BJ (cell line): Measurements from ENCODE around the gene MRPS2. TPM values are rescaled to one million over a fixed set of nuclear protein-coding genes. Genes with fewer than 3 reads are reported as not detected.

Experiments
- CTCF ChIA-PET: fragments of 350-600 bp; formaldehyde crosslinking; extraction: SDS; loops from one replicate; lab custom pipeline; 2021; ENCODE audit warnings: antibody characterized with exemption, inconsistent platforms; lab: Yijun Ruan, JAX
- POLR2A ChIA-PET: fragments of 300-600 bp; sonication (Branson Sonifier 250); formaldehyde crosslinking; extraction: SDS; loops from one replicate; lab custom pipeline; 2021; ENCODE audit warnings: antibody characterized with exemption; lab: Charles Lee
- DNase-seq: peaks from one replicate; pipeline ENCODE4 v3.0.0-alpha.2; 2011; ENCODE audit warnings: low read depth
- H3K27me3 ChIP-seq: 2 replicates; pipeline ENCODE4 v1.6.0; 2011; ENCODE audit warnings: low read length; ENCODE audit not compliant: control insufficient read depth, insufficient read depth
- H3K36me3 ChIP-seq: 2 replicates; pipeline ENCODE4 v1.5.1; 2011; ENCODE audit warnings: low read length; ENCODE audit not compliant: control insufficient read depth, insufficient read depth
- H3K4me3 ChIP-seq: 2 replicates; pipeline ENCODE4 v1.5.1; 2011; ENCODE audit warnings: low read depth, mild to moderate bottlenecking, control low read depth, low read length
- polyA plus RNA-seq: library from polyadenylated mRNA; depleted of rRNA; stranded (reverse); fragments of >200 nt; gene quantifications from 2 replicates; pipeline ENCODE4 v1.2.3, GENCODE V29; 2011
- TF ChIP-seq, protein P1 (sequence below): IDR thresholded peaks from 2 replicates; pipeline ENCODE4 v1.5.1; 2011; ENCODE audit warnings: low read depth, mild to moderate bottlenecking, control low read depth, inconsistent platforms, low read length, moderate library complexity; ENCODE audit not compliant: insufficient read depth

The MRPS2 gene
- polyA plus RNA-seq, 1 experiment = 102 TPM

DNA sequence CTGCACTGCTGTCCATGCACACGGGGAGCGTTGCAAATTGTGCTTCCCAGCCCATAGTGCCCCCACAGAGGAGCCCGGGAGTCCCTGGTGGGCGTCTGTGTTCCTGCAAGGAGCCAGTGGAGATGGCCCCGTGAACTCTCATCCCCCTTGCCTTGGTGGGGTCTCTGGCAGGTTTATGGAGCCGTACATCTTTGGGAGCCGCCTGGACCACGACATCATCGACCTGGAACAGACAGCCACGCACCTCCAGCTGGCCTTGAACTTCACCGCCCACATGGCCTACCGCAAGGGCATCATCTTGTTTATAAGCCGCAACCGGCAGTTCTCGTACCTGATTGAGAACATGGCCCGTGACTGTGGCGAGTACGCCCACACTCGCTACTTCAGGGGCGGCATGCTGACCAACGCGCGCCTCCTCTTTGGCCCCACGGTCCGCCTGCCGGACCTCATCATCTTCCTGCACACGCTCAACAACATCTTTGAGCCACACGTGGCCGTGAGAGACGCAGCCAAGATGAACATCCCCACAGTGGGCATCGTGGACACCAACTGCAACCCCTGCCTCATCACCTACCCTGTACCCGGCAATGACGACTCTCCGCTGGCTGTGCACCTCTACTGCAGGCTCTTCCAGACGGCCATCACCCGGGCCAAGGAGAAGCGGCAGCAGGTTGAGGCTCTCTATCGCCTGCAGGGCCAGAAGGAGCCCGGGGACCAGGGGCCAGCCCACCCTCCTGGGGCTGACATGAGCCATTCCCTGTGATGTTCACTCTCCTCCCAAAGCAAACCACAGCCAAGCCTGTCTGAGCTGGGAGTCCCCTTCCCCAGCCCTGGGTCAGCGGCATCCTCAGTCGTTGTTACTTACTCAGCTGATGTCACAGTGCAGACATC lies 3.1 kb downstream of the MRPS2 start:
- H3K27me3 ChIP-seq = no peaks in the 10 kb centered on the region
- POLR2A ChIA-PET = no interaction called here
- no peak overlapping the region for H3K4me3 ChIP-seq
- CTCF ChIA-PET = interaction anchor here (0.7 to 3.3 kb wide), 8 partner anchors 9 to 30 kb away, joined by 3 to 12 read pairs (median 6); no protein-coding TSS in a partner anchor
- peaks cover 30% of the 10 kb centered on the region for H3K36me3 ChIP-seq
- DNase-seq = no peak
- TF ChIP-seq, protein P1, sequence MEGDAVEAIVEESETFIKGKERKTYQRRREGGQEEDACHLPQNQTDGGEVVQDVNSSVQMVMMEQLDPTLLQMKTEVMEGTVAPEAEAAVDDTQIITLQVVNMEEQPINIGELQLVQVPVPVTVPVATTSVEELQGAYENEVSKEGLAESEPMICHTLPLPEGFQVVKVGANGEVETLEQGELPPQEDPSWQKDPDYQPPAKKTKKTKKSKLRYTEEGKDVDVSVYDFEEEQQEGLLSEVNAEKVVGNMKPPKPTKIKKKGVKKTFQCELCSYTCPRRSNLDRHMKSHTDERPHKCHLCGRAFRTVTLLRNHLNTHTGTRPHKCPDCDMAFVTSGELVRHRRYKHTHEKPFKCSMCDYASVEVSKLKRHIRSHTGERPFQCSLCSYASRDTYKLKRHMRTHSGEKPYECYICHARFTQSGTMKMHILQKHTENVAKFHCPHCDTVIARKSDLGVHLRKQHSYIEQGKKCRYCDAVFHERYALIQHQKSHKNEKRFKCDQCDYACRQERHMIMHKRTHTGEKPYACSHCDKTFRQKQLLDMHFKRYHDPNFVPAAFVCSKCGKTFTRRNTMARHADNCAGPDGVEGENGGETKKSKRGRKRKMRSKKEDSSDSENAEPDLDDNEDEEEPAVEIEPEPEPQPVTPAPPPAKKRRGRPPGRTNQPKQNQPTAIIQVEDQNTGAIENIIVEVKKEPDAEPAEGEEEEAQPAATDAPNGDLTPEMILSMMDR = no peak

DNA sequence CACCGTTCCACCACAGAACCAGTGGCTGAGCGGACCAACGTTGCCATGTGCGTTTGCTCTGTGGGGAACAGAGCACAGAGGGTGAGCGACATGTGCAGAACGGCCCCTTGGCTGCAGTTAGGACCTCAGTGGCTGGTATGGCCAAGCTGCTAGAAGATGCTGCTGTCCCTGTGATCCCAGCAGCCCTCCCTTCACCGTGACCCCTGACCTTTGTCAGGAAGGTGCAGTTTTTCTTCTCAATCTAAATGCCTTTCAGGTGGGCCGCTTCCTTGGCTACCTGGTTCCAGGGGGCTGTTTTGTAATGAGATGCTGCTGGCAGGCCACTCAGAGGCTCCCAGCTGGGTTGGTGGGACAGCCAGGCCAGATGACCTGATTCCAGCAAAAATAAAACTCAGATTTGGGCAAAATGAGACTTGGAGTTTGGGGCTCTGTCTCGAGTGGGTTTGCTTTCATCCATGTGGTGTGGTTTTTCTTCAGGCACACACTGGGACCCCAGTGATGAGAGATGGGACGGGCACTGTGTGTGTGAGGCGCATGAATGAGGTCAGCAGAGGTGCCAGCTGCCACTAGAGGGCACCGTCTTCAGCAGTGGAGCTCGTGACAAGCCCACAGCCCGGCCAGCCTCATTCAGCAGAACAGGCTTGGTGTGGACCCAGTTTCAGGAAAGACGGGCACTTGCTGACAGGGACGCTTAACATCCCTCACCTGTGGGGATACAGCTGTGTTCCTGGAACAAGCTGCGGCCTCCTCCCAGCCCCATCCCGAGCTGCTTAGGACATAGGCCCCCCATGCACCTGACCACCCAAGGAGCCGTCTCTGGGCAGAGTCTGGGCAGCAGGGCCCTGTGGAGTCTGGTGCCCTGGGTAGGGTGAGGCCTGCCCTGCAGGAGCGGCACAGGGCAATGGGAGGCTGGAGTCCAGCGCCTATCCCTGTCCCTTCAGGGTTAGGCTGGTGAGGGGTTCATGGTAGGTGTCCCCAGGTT lies 4.1 kb downstream of the MRPS2 start:
- peaks cover 30% of the 10 kb centered on the region for H3K36me3 ChIP-seq
- POLR2A ChIA-PET = no interaction called here
- CTCF ChIA-PET = interaction anchor here (0.6 to 3.3 kb wide), 13 partner anchors 8 to 79 kb away, joined by 3 to 12 read pairs (median 5); no protein-coding TSS in a partner anchor
- DNase-seq = no peak
- no peaks in the 10 kb centered on the region for H3K27me3 ChIP-seq
- H3K4me3 ChIP-seq = no peak overlapping the region
- TF ChIP-seq, protein P1 = peak; percentile 89

DNA sequence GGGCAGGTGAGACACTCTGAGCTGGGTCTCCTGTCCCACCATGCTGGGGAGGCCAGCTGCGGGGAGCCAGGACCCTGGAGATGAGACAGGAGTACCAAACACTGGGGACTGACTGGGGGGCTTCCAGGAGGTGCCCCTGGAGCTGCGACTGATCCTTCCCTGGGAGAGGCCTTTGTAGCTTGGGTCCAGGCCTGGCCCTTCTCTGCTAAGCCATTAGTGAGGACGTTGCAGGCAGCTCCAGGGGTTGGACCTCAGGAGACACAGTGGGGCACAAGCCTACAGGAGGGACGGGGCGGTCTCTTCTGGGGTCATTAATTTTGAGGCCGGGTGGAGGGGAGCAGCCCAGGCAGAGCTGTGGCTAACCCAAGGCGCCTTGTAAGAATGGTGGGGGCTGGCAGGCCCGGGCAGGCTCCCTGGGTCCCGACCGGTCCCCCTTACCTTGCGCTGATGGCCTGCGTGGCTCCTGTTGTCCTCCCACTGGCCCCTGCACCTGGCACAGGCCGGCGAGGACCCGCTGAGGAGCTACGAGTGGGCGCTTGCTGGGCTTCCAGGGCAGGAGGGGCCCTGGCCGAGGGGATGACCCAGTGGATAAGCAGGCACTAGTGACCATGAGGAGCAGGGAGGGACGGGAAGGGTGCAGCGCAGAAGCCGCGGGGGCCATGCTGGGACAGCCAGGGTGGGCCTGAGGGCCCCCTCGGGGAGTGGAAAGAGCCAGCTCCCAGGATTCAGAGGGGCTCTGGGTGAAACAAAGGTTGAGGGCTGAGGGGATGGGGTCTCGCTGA lies 5.1 kb downstream of the MRPS2 start:
- DNase-seq = no peak
- TF ChIP-seq, protein P1 = no peak
- ChIA-PET POLR2A (no interaction called here), CTCF (interaction anchor here (1.5 to 3.3 kb wide), 6 partner anchors 9 to 31 kb away, joined by 3 to 12 read pairs (median 8); no protein-coding TSS in a partner anchor)
- Histone ChIP-seq H3K4me3 (no peak overlapping the region), H3K36me3 (peaks cover 30% of the 10 kb centered on the region), H3K27me3 (no peaks in the 10 kb centered on the region)

DNA sequence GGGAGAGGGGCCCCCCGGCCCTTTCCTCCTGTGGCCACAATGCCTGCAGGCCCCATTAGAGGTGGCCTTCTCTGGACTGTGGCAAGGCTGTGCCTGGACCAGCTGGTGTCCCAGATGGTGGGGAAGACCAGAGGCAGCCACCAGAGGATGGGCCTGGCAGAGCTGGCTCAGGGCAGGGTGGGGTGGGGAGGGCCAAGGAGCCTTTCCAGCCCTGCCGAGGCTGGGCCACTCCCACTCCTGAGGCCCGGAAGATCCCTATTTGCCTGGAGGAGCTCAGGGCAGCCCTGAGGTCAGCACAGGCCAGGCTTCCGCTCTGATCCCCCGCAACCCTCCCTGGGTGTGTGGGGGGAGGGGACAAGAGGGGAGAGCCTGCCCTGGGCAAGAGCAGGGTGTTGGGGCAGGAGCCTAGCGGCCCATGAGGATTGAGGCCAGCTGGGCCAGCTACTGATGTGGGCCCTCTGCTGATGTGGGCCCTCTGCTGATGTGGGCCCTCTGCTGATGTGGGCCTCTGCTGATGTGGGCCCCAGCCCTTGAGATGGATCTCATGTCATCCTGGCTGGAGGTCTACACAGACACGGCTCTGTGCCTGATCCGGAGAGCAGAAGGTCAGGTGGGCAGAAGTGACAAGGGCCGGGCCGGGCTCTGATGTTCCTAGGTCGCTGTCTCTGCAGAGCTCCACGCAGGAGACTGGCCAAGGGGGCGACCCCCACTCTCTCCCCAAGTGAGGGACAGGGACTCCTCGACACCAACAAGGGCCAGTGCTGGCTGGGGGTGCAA lies 6.0 kb downstream of the MRPS2 start:
- Histone ChIP-seq H3K4me3 (no peak overlapping the region), H3K36me3 (peaks cover 30% of the 10 kb centered on the region), H3K27me3 (no peaks in the 10 kb centered on the region)
- TF ChIP-seq, protein P1 = no peak
- ChIA-PET CTCF (interaction anchor here (1.6 to 3.3 kb wide), 3 partner anchors 8 to 32 kb away, joined by 3 to 10 read pairs (median 7); no protein-coding TSS in a partner anchor), POLR2A (no interaction called here)
- no peak for DNase-seq
